ENCODE results near the gene ZNRF2.

ZNRF2 gene

DNA sequence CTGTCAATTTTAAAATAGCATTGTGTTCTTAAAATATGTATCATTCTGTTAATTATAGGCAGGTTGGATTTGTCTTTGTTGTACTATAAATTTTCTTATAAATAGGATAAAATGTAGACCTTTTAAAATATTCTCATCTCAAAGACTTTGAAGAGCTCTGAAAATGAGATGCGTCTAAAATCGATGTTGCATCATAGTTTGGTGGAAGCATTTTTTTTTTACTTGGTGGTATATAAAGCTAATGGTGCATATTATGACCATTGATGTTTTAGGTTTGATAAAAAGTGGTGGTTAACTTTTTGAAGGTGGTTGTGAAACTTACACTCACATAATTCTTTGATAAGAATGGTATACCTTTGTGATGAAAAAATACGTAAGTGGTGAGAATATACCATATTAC lies 69.1 kb downstream of the ZNRF2 start:
- TF ChIP-seq, protein P1, sequence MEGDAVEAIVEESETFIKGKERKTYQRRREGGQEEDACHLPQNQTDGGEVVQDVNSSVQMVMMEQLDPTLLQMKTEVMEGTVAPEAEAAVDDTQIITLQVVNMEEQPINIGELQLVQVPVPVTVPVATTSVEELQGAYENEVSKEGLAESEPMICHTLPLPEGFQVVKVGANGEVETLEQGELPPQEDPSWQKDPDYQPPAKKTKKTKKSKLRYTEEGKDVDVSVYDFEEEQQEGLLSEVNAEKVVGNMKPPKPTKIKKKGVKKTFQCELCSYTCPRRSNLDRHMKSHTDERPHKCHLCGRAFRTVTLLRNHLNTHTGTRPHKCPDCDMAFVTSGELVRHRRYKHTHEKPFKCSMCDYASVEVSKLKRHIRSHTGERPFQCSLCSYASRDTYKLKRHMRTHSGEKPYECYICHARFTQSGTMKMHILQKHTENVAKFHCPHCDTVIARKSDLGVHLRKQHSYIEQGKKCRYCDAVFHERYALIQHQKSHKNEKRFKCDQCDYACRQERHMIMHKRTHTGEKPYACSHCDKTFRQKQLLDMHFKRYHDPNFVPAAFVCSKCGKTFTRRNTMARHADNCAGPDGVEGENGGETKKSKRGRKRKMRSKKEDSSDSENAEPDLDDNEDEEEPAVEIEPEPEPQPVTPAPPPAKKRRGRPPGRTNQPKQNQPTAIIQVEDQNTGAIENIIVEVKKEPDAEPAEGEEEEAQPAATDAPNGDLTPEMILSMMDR (IDR thresholded peaks at IDR 0.05; ENCODE audit: low read depth, low read length) = no peak
- no peak for DNase-seq (ENCODE audit: extremely low read depth, low read depth)

GRCh38 chr7:30353932-30354607 lies 69.7 kb downstream of the ZNRF2 start:
- TF ChIP-seq, protein P1 (IDR thresholded peaks at IDR 0.05; ENCODE audit: low read depth, low read length) = no peak
- no peak for DNase-seq (ENCODE audit: extremely low read depth, low read depth)

- DNase-seq (ENCODE audit: extremely low read depth, low read depth) = no peak
Measured at GRCh38 chr7:30354791-30355190, 70.4 kb downstream of the ZNRF2 start.

GRCh38 chr7:30359957-30360356 lies 75.6 kb downstream of the ZNRF2 start:
- TF ChIP-seq, protein P1 (IDR thresholded peaks at IDR 0.05; ENCODE audit: low read depth, low read length) = no peak
- no peak for DNase-seq (ENCODE audit: extremely low read depth, low read depth)

More at GRCh38 chr7:30354791-30355190, 70.4 kb downstream of the ZNRF2 start:
- TF ChIP-seq, protein P1 (IDR thresholded peaks at IDR 0.05; ENCODE audit: low read depth, low read length) = no peak

DNA sequence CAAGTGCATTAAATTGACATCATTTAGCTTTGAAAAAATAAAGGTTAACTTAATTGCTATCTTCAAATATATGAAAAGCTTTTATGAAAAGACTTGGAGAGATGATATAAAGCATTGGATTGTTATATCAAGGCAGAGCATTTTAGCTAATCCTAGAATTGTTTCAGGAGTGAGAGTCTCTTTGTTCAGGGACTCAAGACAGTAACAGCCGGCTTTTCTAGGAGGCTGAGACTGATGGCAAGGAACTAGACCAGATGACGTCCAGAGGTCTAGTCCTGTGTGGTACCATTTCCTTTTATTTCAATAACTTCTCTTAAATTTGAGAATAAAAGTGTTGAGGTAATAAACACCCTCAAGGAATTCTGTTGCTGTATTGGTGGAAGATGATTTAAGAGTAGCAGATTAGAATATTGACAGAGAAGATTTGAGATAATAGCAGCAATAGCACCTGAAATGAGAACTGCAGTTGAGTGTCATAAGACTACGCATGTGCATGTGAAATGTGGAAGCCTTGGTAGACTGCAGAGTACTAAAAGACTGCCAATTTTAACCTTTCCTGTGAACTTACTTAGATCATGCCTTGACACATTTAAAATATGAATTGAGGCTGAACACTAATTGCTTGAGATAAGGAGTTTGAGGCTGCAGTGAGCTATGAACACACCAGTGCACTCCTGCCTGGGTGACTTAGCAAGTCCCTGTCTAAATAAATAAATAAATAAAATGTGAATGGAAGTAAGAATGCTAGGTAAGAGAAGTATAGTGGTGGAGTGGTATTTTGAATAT lies 79.6 kb downstream of the ZNRF2 start:
- DNase-seq (ENCODE audit: extremely low read depth, low read depth) = no peak
- TF ChIP-seq, protein P1 (IDR thresholded peaks at IDR 0.05; ENCODE audit: low read depth, low read length) = no peak

DNA sequence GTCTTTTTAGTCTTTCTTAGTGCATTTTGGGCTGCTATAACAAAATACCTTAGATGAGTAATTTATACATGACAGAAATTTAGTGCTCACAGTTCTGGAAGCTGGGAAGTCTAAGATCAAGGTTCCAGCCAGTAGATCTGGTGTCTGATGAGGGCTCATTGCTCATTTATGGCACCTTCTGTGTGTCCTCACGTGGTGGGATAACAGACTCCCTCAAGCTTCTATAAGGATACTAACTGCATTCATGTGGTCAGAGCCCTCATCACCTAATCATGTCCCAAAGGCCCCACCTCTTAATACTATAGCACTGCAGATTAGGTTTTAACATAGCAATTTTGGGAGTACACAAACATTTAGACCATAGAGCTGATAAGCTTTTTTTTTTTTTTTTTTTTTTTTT lies 80.4 kb downstream of the ZNRF2 start:
- TF ChIP-seq, protein P1 (IDR thresholded peaks at IDR 0.05; ENCODE audit: low read depth, low read length) = no peak
- no peak for DNase-seq (ENCODE audit: extremely low read depth, low read depth)

DNA sequence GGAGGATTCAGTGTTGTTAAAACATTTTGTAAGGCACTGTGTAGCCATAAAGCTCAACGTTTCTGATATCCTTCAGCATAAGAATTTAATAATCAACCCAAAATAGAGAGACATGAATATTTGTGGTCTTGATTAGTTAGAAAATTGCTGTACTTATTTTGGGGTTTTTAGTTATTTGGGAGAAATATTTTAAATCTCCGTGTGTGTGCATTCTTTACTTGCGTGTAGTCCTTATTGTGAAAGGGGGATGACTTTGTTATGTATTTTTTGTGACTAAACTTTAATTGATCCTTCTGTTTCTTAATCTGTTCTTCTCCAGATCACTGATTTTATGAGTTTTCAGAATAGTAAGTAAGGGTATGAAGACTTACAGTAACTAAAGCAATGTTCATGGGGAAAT lies 81.2 kb downstream of the ZNRF2 start:
- DNase-seq (ENCODE audit: extremely low read depth, low read depth) = no peak
- TF ChIP-seq, protein P1 (IDR thresholded peaks at IDR 0.05; ENCODE audit: low read depth, low read length) = no peak

Measured in AG09319 (cell line).